OCI-LY1 (cell line): Measurements from ENCODE around the gene TET2.

ENCODE experiments used
- H2AFZ ChIP-seq: fragments of 200-600 bp; sonication (generic), shearing (Covaris generic); 2 replicates; pipeline ENCODE4 v1.6.0; 2014; ENCODE audit warnings: antibody characterized with exemption, mild to moderate bottlenecking, low read length
- H3F3A ChIP-seq: fragments of 200-600 bp; sonication (generic), shearing (Covaris generic); 2 replicates; pipeline ENCODE4 v1.6.0; 2014; ENCODE audit warnings: mild to moderate bottlenecking, antibody characterized with exemption, low read length, moderate library complexity; ENCODE audit not compliant: insufficient read depth
- H3K27ac ChIP-seq: fragments of 200-600 bp; sonication (generic); 2 replicates; pipeline ENCODE4 v1.5.1; 2014; ENCODE audit warnings: low read length, mixed run types, mild to moderate bottlenecking, low read depth; ENCODE audit not compliant: poor library complexity, severe bottlenecking
- H3K27me3 ChIP-seq: fragments of 200-600 bp; sonication (generic); 2 replicates; pipeline ENCODE4 v1.6.0; 2014; ENCODE audit warnings: antibody characterized with exemption, mild to moderate bottlenecking, low read length, moderate library complexity; ENCODE audit not compliant: insufficient read depth
- H3K36me3 ChIP-seq: fragments of 200-600 bp; sonication (generic); 2 replicates; pipeline ENCODE4 v1.6.1; 2014; ENCODE audit warnings: mild to moderate bottlenecking, antibody characterized with exemption, low read length, moderate library complexity, mixed read lengths; ENCODE audit not compliant: insufficient read depth
- H3K4me1 ChIP-seq: fragments of 200-600 bp; sonication (generic); 2 replicates; pipeline ENCODE4 v1.5.1; 2014; ENCODE audit warnings: mild to moderate bottlenecking, low read length, moderate library complexity; ENCODE audit not compliant: insufficient read depth, severe bottlenecking
- H3K4me2 ChIP-seq: fragments of 200-600 bp; sonication (generic), shearing (Covaris generic); 2 replicates; pipeline ENCODE4 v1.6.1; 2014; ENCODE audit warnings: low read length
- H3K4me3 ChIP-seq: fragments of 200-600 bp; sonication (generic); 2 replicates; pipeline ENCODE4 v1.5.1; 2014; ENCODE audit warnings: low read length, low read depth, mild to moderate bottlenecking, mixed read lengths; ENCODE audit not compliant: poor library complexity, severe bottlenecking
- H3K79me2 ChIP-seq: fragments of 200-600 bp; shearing (Covaris generic); 2 replicates; pipeline ENCODE4 v1.6.1; 2016; ENCODE audit warnings: mixed run types, low read length, mixed read lengths; ENCODE audit not compliant: insufficient read depth
- H3K9ac ChIP-seq: fragments of 200-600 bp; sonication (generic), shearing (Covaris generic); 2 replicates; pipeline ENCODE4 v1.6.1; 2014; ENCODE audit warnings: mild to moderate bottlenecking, low read length, mixed read lengths
- H3K9me2 ChIP-seq: fragments of 200-600 bp; sonication (generic), shearing (Covaris generic); 2 replicates; pipeline ENCODE4 v1.6.1; 2014; ENCODE audit warnings: low read depth, mild to moderate bottlenecking, low read length, mixed read lengths
- H3K9me3 ChIP-seq: fragments of 200-600 bp; shearing (Covaris generic); 2 replicates; pipeline ENCODE4 v1.6.1; 2014; ENCODE audit warnings: low read length, mixed read lengths
- H4K20me1 ChIP-seq: fragments of 200-600 bp; sonication (generic), shearing (Covaris generic); 2 replicates; pipeline ENCODE4 v1.6.0; 2016; ENCODE audit warnings: mild to moderate bottlenecking, low read length; ENCODE audit not compliant: insufficient read depth
- EZH2 ChIP-seq: fragments of 200-600 bp; sonication (generic), shearing (Covaris generic); IDR thresholded peaks from 2 replicates; pipeline ENCODE4 v1.8.0; 2017; ENCODE audit warnings: borderline replicate concordance, mixed run types, mild to moderate bottlenecking, antibody characterized with exemption, low read length, moderate library complexity, mixed read lengths
- TF ChIP-seq, protein P1 (sequence below): fragments of 200-600 bp; sonication (generic), shearing (Covaris generic); IDR thresholded peaks from 2 replicates; pipeline ENCODE4 v1.5.1; 2017; ENCODE audit warnings: mild to moderate bottlenecking, antibody characterized with exemption, low read length, moderate library complexity, mixed read lengths

TET2 gene

DNA sequence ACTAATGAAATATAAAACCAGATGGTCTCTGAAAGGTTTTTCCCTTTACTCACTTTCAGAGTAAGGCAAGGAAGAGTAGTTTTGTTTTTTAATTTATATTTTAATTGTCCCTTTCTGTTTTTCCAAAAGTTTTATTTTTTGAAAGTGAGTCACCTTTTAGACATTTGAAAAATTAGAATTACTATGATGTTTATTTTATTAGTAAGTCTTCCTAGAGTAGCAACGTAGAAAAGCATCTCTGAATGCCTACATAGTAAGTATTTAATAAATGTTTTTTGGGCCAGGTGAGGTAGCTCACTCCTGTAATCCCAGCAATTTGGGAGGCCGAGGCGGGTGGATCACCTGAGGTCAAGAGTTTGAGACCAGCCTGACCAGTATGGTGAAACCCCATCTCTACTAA is 51.1 kb downstream of the TET2 start:
- TF ChIP-seq EZH2 = no peak
- TF ChIP-seq, protein P1, sequence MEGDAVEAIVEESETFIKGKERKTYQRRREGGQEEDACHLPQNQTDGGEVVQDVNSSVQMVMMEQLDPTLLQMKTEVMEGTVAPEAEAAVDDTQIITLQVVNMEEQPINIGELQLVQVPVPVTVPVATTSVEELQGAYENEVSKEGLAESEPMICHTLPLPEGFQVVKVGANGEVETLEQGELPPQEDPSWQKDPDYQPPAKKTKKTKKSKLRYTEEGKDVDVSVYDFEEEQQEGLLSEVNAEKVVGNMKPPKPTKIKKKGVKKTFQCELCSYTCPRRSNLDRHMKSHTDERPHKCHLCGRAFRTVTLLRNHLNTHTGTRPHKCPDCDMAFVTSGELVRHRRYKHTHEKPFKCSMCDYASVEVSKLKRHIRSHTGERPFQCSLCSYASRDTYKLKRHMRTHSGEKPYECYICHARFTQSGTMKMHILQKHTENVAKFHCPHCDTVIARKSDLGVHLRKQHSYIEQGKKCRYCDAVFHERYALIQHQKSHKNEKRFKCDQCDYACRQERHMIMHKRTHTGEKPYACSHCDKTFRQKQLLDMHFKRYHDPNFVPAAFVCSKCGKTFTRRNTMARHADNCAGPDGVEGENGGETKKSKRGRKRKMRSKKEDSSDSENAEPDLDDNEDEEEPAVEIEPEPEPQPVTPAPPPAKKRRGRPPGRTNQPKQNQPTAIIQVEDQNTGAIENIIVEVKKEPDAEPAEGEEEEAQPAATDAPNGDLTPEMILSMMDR = no peak
- H3K4me2 ChIP-seq = no peak overlapping the region
- H3F3A ChIP-seq = no peaks in the 10 kb centered on the region
- no peaks in the 10 kb centered on the region for H3K27me3 ChIP-seq
- no peak overlapping the region for H2AFZ ChIP-seq
- no peaks in the 10 kb centered on the region for H3K36me3 ChIP-seq
- H3K9ac ChIP-seq = no peak overlapping the region
- no peaks in the 10 kb centered on the region for H4K20me1 ChIP-seq
- H3K4me1 ChIP-seq = peaks cover 11% of the 10 kb centered on the region
- H3K9me3 ChIP-seq = no peaks in the 10 kb centered on the region
- H3K4me3 ChIP-seq = no peak overlapping the region
- no peaks in the 10 kb centered on the region for H3K9me2 ChIP-seq
- no peak overlapping the region for H3K27ac ChIP-seq
- H3K79me2 ChIP-seq = no peaks in the 10 kb centered on the region

DNA sequence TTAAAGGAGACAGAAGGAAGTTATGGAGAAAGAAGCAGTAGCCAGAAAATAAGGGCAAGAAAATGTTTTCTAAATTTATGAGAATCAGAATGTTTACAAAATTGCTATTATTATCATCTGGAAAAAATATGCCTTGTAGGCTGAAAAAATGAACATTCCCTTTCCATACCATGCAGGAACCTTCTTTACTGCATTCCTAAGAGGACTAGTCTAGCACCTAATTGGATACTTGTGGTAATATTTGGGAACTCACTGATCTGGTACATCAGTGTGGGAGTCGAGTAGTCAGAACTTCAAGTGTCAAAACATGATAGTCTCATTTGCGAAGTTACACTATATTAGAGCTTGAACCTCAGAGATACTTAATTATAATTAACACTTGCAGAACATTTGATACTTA is 51.9 kb downstream of the TET2 start:
- H3K27me3 ChIP-seq = no peaks in the 10 kb centered on the region
- no peak overlapping the region for H3K27ac ChIP-seq
- no peaks in the 10 kb centered on the region for H4K20me1 ChIP-seq
- H3K4me3 ChIP-seq = no peak overlapping the region
- H3K9ac ChIP-seq = no peak overlapping the region
- peaks cover 11% of the 10 kb centered on the region for H3K4me1 ChIP-seq
- H3K9me3 ChIP-seq = no peaks in the 10 kb centered on the region
- no peaks in the 10 kb centered on the region for H3F3A ChIP-seq
- no peaks in the 10 kb centered on the region for H3K36me3 ChIP-seq
- TF ChIP-seq, protein P1 = no peak
- TF ChIP-seq EZH2 = no peak
- no peak overlapping the region for H2AFZ ChIP-seq
- H3K79me2 ChIP-seq = no peaks in the 10 kb centered on the region
- H3K9me2 ChIP-seq = no peaks in the 10 kb centered on the region
- H3K4me2 ChIP-seq = no peak overlapping the region

DNA sequence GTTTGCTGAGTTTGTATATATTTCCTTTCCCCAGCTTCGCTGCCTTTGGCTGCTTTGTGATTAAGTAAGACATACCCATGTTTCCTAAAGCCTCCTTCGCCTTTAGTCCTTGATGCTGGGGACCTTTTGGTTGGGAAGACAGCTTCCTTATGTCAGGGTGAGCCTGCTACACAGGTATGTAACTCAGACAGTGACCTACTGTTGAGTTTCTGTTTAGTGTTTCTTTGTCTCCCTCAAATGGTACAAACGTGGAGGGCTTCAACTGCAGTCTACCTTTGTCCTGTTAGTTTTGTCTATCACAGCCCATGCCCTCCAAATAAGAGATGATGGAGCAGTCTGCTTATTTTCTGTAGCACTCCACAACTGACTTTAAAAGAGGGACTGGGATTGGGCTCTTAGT is 59.5 kb downstream of the TET2 start:
- H2AFZ ChIP-seq = no peak overlapping the region
- no peaks in the 10 kb centered on the region for H3K79me2 ChIP-seq
- TF ChIP-seq EZH2 = no peak
- TF ChIP-seq, protein P1 = no peak
- no peaks in the 10 kb centered on the region for H3K9me2 ChIP-seq
- H3K27ac ChIP-seq = no peak overlapping the region
- H3K9me3 ChIP-seq = no peaks in the 10 kb centered on the region
- H3K4me1 ChIP-seq = no peaks in the 10 kb centered on the region
- no peaks in the 10 kb centered on the region for H4K20me1 ChIP-seq
- H3K9ac ChIP-seq = no peak overlapping the region
- H3F3A ChIP-seq = no peaks in the 10 kb centered on the region
- no peak overlapping the region for H3K4me2 ChIP-seq
- H3K4me3 ChIP-seq = no peak overlapping the region
- H3K36me3 ChIP-seq = no peaks in the 10 kb centered on the region
- H3K27me3 ChIP-seq = no peaks in the 10 kb centered on the region
